KBM-7 (cell line): ENCODE measurements around the gene GET3.
"Not testable (repeated sequence)": the region's sequence is repeated elsewhere in the genome, so short reads cannot be mapped to it uniquely, and the experiment has no call there.

Source experiments
- DNase-seq: peaks from one replicate; pipeline ENCODE4 v3.0.0-alpha.2; 2015
- in situ Hi-C: fragments of 300-500 bp; cut with MboI; formaldehyde crosslinking; loops from 2 replicates; pipeline ENCODE4 v1.14.3; 2020; ENCODE audit warnings: low sequenced_read_pairs, low pct_unique_long_range_greater_than_20kb, mixed read lengths

The GET3 gene

GRCh38 chr19:12713304-12713703 lies 24.0 kb upstream of the GET3 start:
- DNase-seq: not testable (repeated sequence)

GRCh38 chr19:12715102-12715501 lies 22.2 kb upstream of the GET3 start:
- DNase-seq: no peak
- in situ Hi-C loops: no loop called here

More at GRCh38 chr19:12713304-12713703, 24.0 kb upstream of the GET3 start:
- in situ Hi-C loops: not testable (repeated sequence)

GRCh38 chr19:12715929-12716328 lies 21.4 kb upstream of the GET3 start:
- in situ Hi-C loops: no loop called here
- no peak for DNase-seq

GRCh38 chr19:12720296-12720695 lies 17.0 kb upstream of the GET3 start:
- DNase-seq: no peak
- in situ Hi-C loops: no loop called here

GRCh38 chr19:12720851-12721655 lies 16.2 kb upstream of the GET3 start:
- DNase-seq: no peak
- in situ Hi-C loops: no loop called here

- DNase-seq: peak; percentile 31
- in situ Hi-C loops: no loop called here
Observed at GRCh38 chr19:12721656-12722565, 15.4 kb upstream of the GET3 start.

GRCh38 chr19:12722566-12723380 lies 14.5 kb upstream of the GET3 start:
- in situ Hi-C loops: no loop called here
- DNase-seq: peak; percentile 98

GRCh38 chr19:12723381-12723640 lies 14.0 kb upstream of the GET3 start:
- in situ Hi-C loops: no loop called here

GRCh38 chr19:12723641-12724426 lies 13.5 kb upstream of the GET3 start, which contains the start of gene TNPO2:
TSS of gene TNPO2 (minus strand) at chr19:12723932. CDS start at chr19:12720977, 2,955 bp downstream.
- DNase-seq: peak; percentile 81
- in situ Hi-C loops: no loop called here

More at GRCh38 chr19:12723381-12723640, 14.0 kb upstream of the GET3 start:
- no peak for DNase-seq

- in situ Hi-C loops, DNase-seq: not testable (repeated sequence)
Observed at GRCh38 chr19:12725612-12726011, 11.7 kb upstream of the GET3 start.

- no peak for DNase-seq
- in situ Hi-C loops: no loop called here
Observed at GRCh38 chr19:12726988-12727316, 10.3 kb upstream of the GET3 start.

GRCh38 chr19:12727745-12728433 lies 9.4 kb upstream of the GET3 start:
- in situ Hi-C loops: no loop called here
- no peak for DNase-seq

- in situ Hi-C loops: no loop called here
- DNase-seq: peak; percentile 61
Observed at GRCh38 chr19:12730064-12730463, 7.2 kb upstream of the GET3 start.

- in situ Hi-C loops: no loop called here
- no peak for DNase-seq
Observed at GRCh38 chr19:12731337-12731736, 6.0 kb upstream of the GET3 start.

GRCh38 chr19:12733369-12734214 lies 3.7 kb upstream of the GET3 start:
- in situ Hi-C loops: no loop called here
- peak; percentile 74 for DNase-seq

- in situ Hi-C loops: no loop called here
- no peak for DNase-seq
Observed at GRCh38 chr19:12737835-12738351, 596 bp downstream of the GET3 start.

GRCh38 chr19:12745166-12745897 lies 8.0 kb downstream of the GET3 start:
- DNase-seq: no peak
- in situ Hi-C loops: no loop called here
